ENCODE measurements around the gene CXCL8.

GRCh38 chr4:73777612-73778011 is 37.2 kb downstream of the CXCL8 start:
- TF ChIP-seq EGR1 (IDR thresholded peaks at IDR 0.05; ENCODE audit: low read depth in 2 of 2) (no peak), ATF3 (IDR thresholded peaks at IDR 0.05) (no peak), CTCF (IDR thresholded peaks at IDR 0.05; ENCODE audit: low read depth, low read length, missing input control) (no peak), REST (IDR thresholded peaks at IDR 0.05) (no peak), JUND (IDR thresholded peaks at IDR 0.05) (no peak)

Measured in liver (tissue), 3 donors.